RPMI8226 (cell line): Measurements from ENCODE around the gene MAP2K1.
"Not testable (repeated sequence)": the region's sequence is repeated elsewhere in the genome, so short reads cannot be mapped to it uniquely, and the experiment has no call there.

Experiments used
- DNase-seq: peaks from one replicate; pipeline ENCODE4 v3.0.0-alpha.2; 2015

Gene MAP2K1

DNA sequence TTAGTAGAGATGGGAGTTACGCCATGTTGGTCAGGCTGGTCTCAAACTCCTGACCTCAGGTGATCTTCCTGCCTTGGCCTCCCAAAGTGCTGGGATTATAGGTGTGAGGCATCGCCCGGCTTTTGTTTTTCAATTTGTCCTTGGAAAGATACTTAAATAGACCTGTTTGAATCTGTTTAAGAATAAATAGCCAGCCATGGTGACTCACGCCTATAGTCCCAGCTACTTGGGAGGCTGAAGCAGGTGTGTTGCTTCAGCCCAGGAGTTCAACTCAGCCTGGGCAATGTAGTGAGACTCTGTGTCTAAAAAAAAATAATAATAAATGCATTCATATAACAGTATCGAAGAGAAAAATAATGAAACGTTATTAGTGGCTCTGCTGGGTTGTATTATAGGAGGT lies 93.6 kb downstream of the MAP2K1 start:
- no peak for DNase-seq

DNA sequence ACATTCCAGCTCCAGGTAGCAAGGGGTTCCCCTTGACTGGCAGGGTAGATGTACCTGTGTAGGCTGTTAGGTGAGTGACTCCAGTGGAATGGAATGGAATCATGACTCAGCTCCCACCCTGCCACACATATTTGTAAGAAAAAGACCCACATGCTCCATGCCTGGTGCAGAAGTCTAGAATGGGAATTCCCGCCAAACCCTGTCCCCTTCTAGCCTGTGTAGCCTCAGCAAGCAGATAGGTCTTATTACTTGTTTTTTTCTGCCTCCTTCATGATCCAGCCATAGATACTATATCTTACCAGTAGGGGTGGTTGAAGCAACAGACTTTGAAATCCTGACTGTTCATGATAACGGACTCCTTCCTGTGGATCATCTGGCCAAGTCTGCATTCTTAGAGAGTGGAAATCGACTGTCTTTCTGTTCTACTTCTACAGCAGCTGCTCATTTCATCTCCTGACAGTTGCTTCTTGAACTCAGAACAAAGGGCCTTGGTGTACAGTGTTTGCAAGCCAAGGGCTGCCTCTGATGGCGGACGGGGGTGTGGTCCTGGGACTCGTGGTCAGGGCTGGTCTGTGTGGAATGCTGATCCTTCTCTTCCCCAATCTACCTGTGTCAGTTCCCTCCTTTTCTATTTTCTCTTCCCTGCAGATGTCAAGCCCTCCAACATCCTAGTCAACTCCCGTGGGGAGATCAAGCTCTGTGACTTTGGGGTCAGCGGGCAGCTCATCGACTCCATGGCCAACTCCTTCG lies 94.6 kb downstream of the MAP2K1 start:
- no peak for DNase-seq

DNA sequence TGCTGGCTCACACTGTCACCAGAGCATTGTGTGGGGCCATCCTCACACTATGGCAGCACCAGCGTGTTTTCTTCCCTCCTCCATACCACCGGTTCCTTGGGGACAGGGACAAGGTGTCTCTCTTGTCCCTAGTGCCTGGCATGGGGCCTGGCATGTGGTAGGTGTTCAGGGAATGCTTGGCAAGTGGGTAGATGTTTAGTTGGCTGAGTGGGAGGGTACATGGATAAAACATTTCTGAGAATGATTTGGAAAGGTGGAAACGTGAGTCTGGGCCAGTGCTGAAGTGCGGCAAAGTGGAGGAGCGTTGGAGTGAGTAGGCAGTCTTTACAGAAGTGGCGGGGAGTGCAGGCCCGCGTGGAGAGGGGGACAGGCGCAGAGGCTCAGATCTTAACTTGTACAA lies 95.8 kb downstream of the MAP2K1 start:
- no peak for DNase-seq

DNA sequence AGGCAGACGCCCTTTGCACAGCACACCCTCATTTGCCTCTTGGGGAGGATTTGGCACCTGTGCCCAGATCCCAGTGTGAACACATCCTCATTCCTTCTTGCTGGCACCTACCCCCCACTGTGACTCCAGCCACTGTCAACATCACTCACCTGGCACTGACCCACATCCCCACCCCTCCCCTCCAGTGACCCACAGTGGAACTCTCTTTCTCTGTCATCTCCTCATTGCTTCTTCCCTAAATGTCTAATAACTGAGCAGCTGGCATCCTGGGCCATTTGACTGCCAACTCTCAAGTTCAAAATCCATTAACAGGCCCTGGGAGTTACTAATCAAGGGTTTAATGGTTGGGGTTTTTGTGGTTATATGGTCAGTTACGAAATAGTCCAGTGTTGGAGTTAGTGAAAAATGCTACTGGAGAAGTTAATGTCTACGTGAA lies 96.4 kb downstream of the MAP2K1 start:
- DNase-seq, result no peak

DNA sequence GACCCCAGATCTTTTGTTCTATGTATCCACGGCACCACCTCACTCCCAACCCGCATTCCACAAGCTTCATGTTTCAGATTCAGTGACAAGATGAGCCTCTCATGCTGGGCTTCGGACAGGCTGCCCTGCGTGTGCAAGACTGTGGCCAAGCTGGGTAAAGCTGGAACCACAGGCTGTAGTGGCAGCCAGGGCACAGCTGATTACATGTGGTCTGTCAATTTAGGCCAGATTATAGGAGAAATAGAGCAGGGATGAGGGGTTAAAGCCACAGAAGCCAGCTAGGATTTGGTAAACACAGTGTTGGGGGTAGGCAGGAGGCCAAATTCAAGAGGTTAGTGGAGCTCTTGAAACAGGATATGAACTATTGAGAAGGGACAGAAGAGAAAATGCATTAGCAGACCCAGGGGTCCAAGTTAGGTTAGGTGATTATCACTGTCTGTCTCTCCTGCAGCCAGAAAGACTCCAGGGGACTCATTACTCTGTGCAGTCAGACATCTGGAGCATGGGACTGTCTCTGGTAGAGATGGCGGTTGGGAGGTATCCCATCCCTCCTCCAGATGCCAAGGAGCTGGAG lies 97.9 kb downstream of the MAP2K1 start:
- DNase-seq, result no peak

DNA sequence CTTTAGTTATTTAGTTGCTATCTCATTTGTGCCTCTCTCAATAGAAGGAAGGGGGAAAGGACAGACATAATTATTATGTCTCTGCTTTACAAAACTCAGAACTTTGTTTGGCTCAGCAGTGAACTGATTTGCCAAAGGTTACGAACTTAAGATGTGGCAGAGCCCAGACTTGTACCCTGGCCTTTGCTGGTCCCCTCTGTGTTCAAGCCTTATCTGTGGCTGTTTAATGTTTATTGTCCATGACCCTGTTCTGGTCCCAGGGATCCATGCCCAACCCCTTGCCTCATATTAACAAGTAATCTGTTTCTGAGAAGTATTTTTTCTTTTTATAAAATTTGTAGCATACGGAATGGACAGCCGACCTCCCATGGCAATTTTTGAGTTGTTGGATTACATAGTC lies 100.2 kb downstream of the MAP2K1 start:
- DNase-seq, result no peak

DNA sequence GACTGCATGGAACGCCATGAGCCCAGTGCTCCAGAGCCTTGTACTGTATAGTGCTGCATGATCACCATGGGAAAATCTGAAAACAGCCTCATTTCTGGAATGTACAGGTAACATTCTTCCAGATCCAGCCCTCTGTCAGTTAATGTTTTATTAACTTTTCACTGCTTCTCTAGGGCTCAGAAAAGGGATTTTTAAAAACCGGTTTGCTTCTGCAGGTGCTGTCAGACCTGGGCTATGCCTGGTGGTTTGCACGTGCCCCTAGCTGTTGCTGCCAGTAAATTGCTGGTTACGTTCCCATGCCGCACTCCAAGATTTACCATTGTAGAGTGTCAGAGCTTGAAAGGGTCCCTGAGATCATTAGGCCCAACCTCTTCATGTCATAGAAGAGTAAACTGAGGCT lies 101.8 kb downstream of the MAP2K1 start:
- DNase-seq, result no peak

DNA sequence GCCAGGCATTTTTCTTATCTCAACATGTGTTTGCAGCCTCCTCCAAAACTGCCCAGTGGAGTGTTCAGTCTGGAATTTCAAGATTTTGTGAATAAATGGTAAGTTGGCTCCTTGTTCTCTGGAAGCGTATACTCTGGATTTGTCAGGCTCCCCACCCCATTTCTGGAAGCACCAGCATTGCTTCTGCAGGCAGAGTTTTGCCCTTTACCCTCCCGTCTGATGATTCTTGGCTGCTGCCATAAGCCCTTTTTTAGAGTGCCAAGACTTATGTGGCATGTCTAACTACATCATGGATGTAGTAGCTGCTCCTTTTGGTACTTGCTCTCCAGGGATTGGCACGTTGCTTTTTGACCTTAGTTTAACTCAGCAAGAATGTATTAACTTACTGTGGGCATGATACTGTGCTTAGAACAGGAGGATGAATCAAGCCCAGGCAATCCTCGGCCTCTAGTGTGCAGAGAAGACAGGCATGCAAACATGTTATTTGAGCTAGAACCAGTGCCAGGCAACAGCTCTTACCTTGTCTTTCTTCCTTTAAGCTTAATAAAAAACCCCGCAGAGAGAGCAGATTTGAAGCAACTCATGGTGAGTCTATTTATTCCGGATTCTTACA lies 102.6 kb downstream of the MAP2K1 start:
- DNase-seq, result no peak

DNA sequence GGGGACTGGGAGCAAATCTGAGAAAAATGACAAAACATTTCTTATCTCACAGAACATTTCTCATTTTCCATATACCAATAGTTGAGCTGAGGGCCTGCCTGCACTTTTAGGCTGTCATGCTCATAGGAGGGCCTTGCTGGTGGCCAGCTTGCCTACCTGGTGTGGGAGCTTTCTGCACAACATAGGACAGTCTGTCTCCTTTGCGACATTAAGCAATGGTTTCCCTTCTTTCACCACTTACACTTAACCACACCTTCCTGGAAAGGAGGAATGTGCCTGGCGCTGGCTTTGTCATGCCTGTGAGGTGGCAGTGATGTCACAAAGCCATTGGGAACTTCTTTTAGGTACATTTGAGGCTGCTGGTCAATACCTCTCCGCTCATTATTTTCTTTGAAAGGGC lies 105.1 kb downstream of the MAP2K1 start:
- no peak for DNase-seq

DNA sequence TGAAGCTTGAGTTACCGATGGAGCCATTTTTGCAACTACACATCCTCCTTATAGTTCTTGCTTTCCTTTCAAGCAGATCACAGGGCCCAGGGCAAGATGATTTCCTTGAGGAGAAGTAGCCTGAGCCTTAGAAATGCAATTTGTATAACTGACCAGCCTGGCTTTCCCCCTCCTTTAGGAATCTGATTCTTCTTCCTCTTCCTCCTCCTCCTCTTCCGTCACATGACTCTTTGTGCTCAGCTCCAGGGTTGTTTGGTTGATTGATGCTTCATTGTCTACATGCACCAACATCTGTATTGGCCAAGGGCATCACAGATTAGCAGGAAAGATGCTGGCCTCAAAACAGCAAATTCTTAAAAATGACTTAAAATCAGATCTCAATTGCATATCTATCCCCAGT lies 107.5 kb downstream of the MAP2K1 start:
- DNase-seq, result no peak

DNA sequence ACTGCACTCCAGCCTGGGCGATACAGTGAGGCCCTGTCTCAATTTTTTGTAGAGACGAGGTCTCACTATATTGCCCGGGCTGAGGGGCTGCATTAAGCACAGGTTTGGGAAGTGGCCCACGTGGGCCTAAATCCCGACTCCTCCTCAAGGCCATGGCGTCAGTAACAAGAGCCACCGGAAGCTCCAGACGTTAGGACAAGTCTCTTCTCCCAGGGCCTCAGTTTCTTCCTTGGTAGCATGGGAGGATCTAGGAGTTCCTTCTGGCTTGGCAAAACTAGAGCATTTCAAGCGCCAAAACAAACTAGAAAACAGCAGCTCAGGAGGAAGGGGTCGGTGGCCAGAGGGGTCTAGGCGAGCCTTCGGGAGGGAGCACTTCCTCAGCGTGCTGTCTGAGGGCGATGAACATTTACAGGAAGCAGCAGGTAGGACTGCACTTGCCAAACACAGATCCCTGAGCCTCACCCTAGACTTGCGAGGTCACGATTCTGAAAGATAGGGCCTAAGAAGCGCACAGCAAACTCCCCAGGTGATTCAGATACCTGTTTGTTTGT lies 110.3 kb downstream of the MAP2K1 start:
- peak; percentile 24 for DNase-seq

DNA sequence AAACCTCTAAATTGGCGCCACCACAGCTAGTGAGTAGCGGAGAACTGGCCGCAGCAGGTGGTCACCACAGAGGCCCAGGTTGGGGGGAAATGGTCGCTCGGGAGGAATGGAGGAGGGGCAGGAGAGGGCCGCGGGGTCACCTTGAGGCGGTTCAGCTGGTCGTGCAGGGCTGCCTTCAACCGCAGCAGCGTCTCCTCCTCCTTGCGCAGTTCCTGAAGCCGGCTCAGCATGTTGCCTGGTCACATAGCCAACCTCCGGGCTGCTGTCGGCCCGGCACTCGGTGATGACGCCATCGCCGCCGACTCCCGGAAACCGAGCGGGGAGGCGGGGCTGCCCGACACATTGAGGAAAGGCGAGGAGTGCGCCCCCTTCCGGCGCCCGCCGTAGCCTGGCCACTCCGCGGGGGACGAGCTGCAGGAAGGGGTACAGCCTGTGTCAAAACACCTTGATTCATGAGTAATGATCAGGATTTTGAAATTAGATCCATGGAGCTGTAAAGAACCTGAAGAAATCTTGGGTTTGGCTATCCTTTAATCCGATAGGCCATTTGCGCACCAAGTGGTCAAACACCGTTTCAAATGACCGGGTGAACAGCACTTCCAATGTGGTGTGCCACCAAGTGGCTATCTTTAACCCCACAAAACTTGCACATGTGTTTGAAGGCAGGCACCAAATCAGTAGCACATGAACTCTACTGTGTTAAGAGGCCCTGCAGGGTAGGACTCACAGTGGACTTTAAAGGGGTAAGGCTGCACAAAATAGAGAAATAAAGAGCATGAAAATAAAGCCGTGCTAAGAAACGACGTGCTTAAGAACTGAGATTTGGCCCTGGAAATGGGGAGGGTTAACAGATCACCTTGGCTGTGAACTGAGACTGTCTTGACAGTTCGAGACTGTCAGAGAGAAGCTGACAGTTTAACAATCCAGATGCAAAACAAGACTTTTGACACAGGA lies 111.1 kb downstream of the MAP2K1 start, which contains the start of gene SNAPC5:
SNAPC5 (minus strand) TSS at position 261 of the 954 bp plus-strand sequence; CDS start at position 230, 31 bp downstream.
- peak; percentile 100 for DNase-seq

DNA sequence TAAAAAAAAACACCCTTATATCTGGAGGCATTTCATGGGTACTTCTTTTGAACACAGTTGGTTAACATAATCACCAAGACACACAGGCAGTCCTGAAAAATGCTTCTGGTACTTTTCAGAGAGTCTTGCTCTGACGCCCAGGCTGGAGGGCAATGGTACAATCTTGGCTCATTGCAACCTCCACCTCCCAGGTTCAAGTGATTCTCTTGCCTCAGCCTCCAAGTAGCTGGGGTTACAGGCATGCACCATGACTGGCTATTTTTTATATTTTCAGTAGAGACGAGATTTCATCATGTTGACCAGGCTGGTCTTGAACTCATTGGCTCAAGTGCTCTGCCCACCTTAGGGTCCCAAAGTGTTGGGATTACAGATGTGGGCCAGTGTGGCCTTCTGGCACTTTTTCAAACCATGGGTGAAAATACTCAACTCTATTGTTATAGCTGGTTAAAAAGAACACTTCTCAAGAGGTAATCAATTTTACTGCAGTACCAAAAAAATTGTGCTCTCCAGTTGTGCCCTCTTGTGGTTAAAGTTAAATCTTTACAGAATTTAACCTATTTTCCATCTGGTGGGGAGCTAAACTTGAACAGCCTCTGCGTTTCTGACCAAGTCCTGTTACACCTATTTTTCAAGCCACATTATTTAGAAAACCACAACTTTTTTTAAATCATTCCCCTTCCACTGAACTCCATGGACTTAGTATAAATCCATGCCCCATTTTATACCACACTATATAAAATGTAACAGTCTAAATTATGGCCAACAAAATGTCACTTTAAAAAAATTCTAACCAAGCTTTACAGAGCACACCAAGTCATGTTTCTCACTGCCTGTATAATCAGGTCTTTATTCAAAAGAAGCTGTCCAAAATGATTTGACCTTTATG lies 112.0 kb downstream of the MAP2K1 start:
- DNase-seq, result peak; percentile 46

DNA sequence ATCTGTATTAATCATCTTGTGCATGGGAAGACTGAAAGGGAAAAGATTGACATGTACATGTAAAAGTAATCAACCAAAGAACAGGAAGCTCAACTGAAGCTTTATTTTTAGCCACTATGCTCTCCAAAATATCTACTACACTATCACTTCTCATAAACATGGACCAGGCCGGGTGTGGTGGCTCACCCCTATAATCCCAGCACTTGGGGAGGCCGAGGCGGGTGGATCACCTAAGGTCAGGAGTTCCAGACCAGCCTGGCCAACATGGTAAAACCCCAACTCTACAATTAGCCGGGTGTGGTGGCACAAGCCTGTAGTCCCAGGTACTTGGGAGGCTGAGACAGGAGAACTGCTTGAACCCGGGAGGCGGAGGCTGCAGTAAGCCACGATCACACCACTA lies 113.6 kb downstream of the MAP2K1 start:
- DNase-seq, result not testable (repeated sequence)

DNA sequence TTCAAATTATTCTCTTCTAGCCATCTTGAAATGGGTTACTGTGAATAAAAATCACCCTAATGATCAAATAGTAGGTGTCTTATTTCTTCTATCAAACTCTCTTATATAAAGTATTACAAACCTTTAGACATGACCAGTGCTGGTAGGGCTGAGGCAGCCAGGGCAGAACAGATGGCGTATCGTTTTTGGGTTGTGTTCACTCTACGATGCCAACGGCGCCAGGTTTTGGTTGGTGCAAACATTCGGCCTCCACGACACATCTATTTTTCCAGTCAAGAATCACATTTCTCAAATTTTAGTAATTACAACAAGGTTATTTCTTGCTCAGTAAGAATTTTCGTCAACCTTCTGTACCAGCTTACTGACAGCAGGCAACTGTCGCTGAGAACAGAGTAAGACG lies 115.8 kb downstream of the MAP2K1 start:
- no peak for DNase-seq

DNA sequence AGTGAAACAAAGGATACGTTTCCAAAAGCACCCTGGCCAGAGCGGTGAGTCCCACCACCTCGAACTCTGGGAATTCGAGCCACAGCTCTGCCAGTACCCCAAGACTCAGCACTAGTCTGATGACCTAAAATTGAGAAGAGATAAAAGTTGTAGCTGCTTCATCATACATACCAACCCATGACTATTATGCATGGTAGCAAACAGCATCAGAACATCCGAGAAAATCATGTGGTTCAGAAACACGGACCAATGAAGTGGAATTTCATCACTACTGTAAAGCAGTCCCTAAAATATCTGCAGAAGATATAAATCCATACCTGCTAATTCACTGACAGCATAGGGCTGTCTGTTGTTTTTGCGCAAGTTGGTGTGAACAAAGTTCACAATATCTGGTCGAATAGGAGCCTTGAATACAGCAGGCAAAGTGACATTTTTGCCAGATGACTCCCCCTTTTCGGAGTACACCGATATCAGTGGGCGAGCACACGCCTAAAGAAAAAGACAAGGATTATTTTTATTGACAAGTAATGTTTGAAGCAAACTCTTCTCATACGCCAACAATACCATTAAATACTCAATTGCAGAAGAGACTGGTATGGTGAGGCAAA lies 116.4 kb downstream of the MAP2K1 start:
- not testable (repeated sequence) for DNase-seq

DNA sequence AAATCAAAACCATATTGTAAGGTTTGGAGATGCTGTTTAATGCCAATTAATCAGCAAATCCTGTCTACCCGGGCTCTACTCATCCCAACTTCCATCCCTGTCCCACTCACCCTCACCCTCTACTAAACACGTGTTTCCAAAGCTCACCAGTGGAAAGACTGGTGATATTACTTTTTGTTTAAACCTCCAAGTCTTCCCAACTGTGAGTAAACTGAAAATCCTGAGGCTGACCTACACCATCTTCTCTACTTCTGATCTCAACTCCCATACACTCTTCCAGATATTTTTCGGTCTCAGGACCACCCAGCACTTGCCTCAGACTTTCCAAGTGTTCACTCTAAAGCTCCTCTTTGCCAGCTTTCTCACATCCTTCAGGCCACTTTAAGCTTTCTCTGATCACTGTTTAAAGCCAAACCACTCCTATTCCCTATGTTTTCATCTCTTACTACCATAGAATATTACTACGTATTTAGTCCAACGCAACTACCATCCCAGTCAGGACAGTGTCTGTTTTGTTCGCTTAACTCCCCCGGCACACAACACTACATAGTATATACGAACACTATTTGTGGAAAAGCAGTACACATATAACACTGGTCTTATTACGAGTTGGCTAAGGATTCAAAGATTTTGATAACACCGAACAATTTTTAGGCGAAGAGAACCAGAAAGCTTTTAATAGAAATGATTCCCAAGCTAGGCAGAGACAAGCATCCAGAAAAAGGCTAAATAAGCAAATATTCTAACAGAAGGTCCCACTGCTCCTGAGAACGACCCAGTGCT lies 117.3 kb downstream of the MAP2K1 start:
- DNase-seq, result no peak

DNA sequence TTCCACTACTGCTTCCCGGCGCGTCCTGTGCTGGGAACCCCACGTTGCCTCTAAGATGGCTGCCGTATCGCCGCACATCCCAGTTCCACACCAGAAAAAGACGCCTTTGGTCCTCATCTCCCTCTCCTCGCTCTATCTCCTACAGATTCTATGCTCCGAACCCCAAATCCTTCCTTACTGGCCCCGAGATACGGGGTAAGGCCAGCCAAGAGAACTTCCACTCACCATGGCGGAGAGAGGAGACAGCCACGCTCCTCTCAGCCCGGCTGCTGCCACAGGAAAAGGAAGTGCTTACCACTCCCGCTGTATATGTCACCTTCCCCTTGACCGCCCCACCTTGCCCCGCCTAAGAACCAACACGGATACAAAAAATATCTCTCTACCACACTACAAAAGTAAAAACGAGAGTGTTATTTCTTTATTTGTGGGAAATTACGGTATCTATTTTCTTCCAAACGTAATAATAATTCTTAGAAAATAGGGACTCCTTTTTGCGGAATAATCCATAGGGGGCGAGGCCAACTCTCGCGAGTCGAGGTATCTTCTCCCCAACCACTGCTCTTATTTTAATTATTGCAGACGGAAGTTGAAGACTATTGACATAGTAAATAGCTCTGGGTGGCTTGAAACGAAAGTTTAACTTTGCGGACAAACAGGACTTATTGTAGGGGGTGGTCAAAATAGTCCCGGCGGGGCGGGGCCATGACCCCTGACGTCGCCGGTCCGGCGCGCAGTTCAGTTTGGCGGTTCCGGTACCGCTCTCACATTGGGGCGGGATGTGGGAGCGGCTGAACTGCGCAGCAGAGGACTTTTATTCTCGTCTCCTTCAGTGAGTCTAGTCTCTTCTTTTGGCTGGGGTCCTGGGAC lies 118.1 kb downstream of the MAP2K1 start, which contains the start of the genes RPL4 and ZWILCH:
RPL4 (minus strand) TSS at position 293 of the 867 bp plus-strand sequence; CDS start at position 228, 65 bp downstream.
ZWILCH (plus strand) TSS at position 764 of the 867 bp plus-strand sequence; CDS start at position 777, 13 bp downstream.
- peak; percentile 89 for DNase-seq

DNA sequence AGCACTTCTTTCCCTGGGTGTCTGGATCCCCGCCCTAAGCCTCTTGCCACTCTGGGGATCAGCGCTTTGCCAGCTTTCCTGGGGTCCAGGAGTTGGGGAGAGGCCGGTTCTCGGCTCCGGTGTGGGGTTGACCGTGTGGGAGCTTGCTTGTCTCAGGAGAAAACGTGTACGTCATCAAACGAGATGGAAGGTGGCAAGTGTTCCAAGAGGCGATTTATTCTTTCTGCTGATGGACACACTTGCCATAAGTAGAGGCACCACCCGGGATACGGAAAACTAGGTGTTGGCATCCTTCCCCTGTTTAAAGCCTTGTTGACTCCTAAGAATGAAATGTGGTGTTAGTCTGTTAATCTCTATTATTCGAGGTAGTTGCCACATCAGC lies 118.7 kb downstream of the MAP2K1 start:
- DNase-seq, result no peak
